ENCODE results near the gene EYA2.
"Not testable (repeated sequence)": the region's sequence is repeated elsewhere in the genome, so short reads cannot be mapped to it uniquely, and the experiment has no call there.

Gene EYA2

GRCh38 chr20:47156301-47157137 lies 261.9 kb downstream of the EYA2 start:
- DNase-seq, result no peak

GRCh38 chr20:47159166-47159565 lies 264.5 kb downstream of the EYA2 start:
- no peak for DNase-seq

- no peak for DNase-seq
Observed at GRCh38 chr20:47160240-47160639, 265.6 kb downstream of the EYA2 start.

GRCh38 chr20:47160992-47161391 lies 266.3 kb downstream of the EYA2 start:
- no peak for DNase-seq

- DNase-seq, result no peak
Observed at GRCh38 chr20:47161411-47161810, 266.8 kb downstream of the EYA2 start.

- no peak for DNase-seq
Observed at GRCh38 chr20:47164140-47164539, 269.5 kb downstream of the EYA2 start.

GRCh38 chr20:47165376-47165865 lies 270.8 kb downstream of the EYA2 start:
- DNase-seq, result no peak

- DNase-seq, result no peak
Observed at GRCh38 chr20:47167846-47168245, 273.2 kb downstream of the EYA2 start.

GRCh38 chr20:47172579-47172978 lies 277.9 kb downstream of the EYA2 start:
- no peak for DNase-seq

GRCh38 chr20:47173596-47174216 lies 279.1 kb downstream of the EYA2 start:
- DNase-seq, result no peak

- DNase-seq, result no peak
Observed at GRCh38 chr20:47174456-47175243, 280.0 kb downstream of the EYA2 start.

GRCh38 chr20:47175493-47175892 lies 280.9 kb downstream of the EYA2 start:
- DNase-seq, result no peak

GRCh38 chr20:47176217-47176616 lies 281.6 kb downstream of the EYA2 start:
- DNase-seq, result not testable (repeated sequence)

GRCh38 chr20:47178277-47178676 lies 283.6 kb downstream of the EYA2 start:
- DNase-seq, result no peak

GRCh38 chr20:47178851-47179250 lies 284.2 kb downstream of the EYA2 start:
- DNase-seq, result no peak

GRCh38 chr20:47179267-47179666 lies 284.6 kb downstream of the EYA2 start:
- no peak for DNase-seq

- no peak for DNase-seq
Observed at GRCh38 chr20:47181056-47181862, 286.6 kb downstream of the EYA2 start.

GRCh38 chr20:47183367-47183766 lies 288.7 kb downstream of the EYA2 start:
- DNase-seq, result no peak

- DNase-seq, result no peak
Observed at GRCh38 chr20:47187450-47188195, 293.0 kb downstream of the EYA2 start.

- DNase-seq, result no peak
Observed at GRCh38 chr20:47188540-47188939, 293.9 kb downstream of the EYA2 start.

GRCh38 chr20:47189060-47189459 lies 294.4 kb downstream of the EYA2 start:
- DNase-seq, result no peak

All from activated T-cell treated with anti-CD3 and anti-CD28 coated beads, Interleukin-2, amount 50 U/mL, for 1 hour (primary cell).